ENCODE data around the gene CD300C. TPM values are rescaled to one million over a fixed set of nuclear protein-coding genes. Genes with fewer than 3 reads are reported as not detected.

The CD300C gene
- 1 to 10 TPM in 1 of 3 donors, under 1 TPM in 2; 0.33 to 2.1 (median 0.59) TPM for total RNA-seq

DNA sequence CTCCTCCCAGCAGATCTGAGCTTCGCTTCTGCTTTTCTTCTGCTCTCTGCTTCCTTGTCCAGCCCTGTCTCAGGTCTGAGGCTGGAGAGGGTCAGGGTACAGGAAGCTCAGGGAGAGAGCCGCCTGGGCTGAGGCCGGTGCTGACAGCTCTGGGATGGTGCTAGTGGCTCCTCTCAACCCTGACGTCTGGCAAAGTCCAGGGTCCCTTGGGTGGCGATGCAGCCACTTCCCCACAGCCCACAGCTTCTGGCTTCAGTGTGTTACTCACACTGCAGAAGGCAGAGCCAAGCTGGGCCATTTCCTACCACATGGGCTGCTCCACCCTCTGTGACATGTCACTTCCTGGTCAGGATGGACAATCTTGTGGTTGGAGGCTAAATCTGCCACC, at the start of gene CD300C:
TSS of gene CD300C (minus strand) at position 273 of the 388 bp plus-strand sequence. CDS start 333 bp downstream, outside the sequence.
- Histone ChIP-seq H3K27ac (no peak within 1 kb of the TSS), H3K4me1 (no peaks in the 10 kb centered on the region), H3K4me3 (peak within 1 kb of the TSS in 1 of 3 donors; percentile 21), H3K27me3 (no peaks in the 10 kb centered on the region), H3K9me3 (no peaks in the 10 kb centered on the region), H3K36me3 (no peaks in the 10 kb centered on the region)
- TF ChIP-seq, protein P1, sequence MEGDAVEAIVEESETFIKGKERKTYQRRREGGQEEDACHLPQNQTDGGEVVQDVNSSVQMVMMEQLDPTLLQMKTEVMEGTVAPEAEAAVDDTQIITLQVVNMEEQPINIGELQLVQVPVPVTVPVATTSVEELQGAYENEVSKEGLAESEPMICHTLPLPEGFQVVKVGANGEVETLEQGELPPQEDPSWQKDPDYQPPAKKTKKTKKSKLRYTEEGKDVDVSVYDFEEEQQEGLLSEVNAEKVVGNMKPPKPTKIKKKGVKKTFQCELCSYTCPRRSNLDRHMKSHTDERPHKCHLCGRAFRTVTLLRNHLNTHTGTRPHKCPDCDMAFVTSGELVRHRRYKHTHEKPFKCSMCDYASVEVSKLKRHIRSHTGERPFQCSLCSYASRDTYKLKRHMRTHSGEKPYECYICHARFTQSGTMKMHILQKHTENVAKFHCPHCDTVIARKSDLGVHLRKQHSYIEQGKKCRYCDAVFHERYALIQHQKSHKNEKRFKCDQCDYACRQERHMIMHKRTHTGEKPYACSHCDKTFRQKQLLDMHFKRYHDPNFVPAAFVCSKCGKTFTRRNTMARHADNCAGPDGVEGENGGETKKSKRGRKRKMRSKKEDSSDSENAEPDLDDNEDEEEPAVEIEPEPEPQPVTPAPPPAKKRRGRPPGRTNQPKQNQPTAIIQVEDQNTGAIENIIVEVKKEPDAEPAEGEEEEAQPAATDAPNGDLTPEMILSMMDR (IDR thresholded peaks at IDR 0.05), result no peak
- TF ChIP-seq POLR2AphosphoS5 (IDR thresholded peaks at IDR 0.05), result no peak
- TF ChIP-seq POLR2A (IDR thresholded peaks at IDR 0.05), result no peak
- no peak for DNase-seq (ENCODE audit: low spot score in 2 of 2)
- intact Hi-C loops (cut with DNase I; ENCODE audit: low total_unique reads), result no loop called here

DNA sequence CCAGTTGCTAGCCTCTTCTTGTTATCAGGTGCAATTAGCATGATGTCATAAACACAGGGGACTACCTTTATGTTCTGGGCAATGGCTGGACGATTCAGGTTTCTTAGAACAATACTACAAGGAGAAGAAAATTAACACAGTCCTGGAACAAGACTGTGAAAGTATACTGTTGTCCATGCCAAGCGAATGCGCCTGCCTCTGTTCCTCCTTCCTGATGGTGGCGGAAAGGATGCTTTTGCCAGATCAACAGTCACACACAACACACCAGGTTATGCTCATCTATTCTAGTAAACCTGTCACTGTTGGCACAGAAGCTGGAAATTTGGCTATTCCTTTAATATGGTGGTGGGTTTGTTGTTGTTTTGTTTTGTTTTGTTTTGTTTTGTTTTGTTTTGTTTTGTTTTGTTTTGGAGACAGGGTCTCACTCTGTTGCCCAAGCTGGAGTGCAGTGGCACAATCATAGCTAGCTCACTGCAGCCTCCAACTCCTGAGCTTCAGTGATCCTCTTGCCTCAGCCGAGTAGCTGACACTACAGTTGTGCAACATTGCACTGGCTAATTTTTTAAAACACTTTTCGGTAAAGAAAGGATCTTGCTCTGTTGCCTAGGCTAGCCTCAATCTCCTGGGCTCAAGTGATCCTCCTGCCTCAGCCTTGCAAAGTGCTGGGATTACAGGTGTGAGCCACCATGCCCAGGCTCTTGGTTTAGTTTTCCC, 49.3 kb upstream of the CD300C start:
- no peak overlapping the region for H3K27ac ChIP-seq
- H3K9me3 ChIP-seq, result no peaks in the 10 kb centered on the region
- no peaks in the 10 kb centered on the region for H3K4me1 ChIP-seq
- DNase-seq (ENCODE audit: low spot score in 2 of 2), result no peak
- intact Hi-C loops (cut with DNase I; ENCODE audit: low total_unique reads), result no loop called here
- H3K36me3 ChIP-seq, result no peaks in the 10 kb centered on the region
- H3K27me3 ChIP-seq, result peaks cover 0 to 34% of the 10 kb centered on the region in 2 donors
- TF ChIP-seq, protein P1 (IDR thresholded peaks at IDR 0.05), result no peak
- no peak for TF ChIP-seq POLR2A (IDR thresholded peaks at IDR 0.05)
- TF ChIP-seq POLR2AphosphoS5 (IDR thresholded peaks at IDR 0.05), result no peak
- no peak overlapping the region for H3K4me3 ChIP-seq

DNA sequence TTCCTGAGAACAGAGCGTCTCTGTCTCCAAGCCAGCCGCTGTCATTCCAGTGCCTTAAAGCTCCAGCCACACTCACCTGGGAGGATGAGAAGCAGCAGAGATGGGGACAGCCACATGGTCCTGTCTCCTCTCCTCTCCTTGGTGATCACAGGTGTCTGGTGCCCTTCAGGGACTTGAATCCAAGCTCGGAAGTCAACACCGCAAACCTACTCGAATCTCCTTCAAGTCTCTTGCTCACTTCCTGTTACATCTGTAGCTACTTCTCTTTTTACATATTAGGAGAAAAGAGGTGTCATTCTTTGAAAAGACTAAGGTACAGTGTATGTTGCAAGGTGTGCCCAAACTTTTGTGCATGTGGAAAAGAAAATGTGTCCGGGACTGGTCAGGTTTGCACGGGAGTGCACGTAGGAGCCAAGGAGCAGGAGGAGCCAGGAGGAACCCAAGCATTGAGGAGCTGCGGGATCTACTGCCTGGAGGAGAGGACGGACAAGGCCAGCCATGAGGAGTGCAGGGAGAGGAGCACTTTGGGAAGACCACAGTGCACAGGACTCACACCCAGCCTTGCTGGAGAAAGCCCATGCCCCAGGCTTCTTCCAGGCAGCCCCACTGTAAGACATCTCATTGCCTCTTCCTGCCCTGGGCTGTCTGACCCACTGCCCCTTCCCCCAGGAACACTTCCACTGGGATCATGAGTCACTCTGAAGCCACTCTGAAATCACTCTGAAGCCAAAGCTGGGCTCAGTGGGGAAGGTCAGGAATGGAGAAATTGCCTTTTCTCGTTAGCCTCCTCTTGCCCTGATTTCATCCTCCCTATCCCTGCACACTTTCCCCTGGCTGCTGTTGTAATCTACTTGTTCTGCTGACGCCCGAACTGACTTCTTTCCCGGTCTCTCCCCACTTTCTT, 46.4 kb upstream of the CD300C start, which contains the start of gene CD300LD:
TSS of gene CD300LD (minus strand) at position 197 of the 904 bp plus-strand sequence. CDS start at position 116, 81 bp downstream.
- TF ChIP-seq, protein P1 (IDR thresholded peaks at IDR 0.05), result no peak
- TF ChIP-seq POLR2A (IDR thresholded peaks at IDR 0.05), result no peak
- Histone ChIP-seq H3K4me1 (no peaks in the 10 kb centered on the region), H3K9me3 (no peaks in the 10 kb centered on the region), H3K27me3 (peaks cover 0 to 24% of the 10 kb centered on the region in 2 donors), H3K27ac (no peak within 1 kb of the TSS), H3K36me3 (no peaks in the 10 kb centered on the region), H3K4me3 (no peak within 1 kb of the TSS)
- DNase-seq (ENCODE audit: low spot score in 2 of 2), result no peak
- intact Hi-C loops (cut with DNase I; ENCODE audit: low total_unique reads), result no loop called here

DNA sequence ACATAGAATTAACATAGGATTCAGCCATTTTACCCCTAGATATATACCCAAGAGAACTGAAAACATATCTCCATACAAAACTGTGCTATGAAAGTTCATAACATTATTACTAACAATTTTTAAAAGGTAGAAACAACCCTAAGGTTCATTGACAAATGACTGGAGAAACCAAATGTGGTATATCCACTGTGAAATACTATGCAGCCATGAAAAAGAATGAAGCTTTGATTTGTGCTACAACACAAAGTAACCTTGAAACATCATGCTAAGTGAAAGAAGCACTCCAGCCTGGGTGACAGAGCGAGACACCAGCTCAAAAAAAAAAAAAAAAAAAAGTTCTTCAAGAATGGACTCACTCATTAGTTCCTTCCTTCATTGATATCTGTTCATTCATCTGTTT, 45.6 kb upstream of the CD300C start:
- Histone ChIP-seq H3K27ac (no peak overlapping the region), H3K36me3 (no peaks in the 10 kb centered on the region), H3K4me1 (no peaks in the 10 kb centered on the region), H3K9me3 (no peaks in the 10 kb centered on the region), H3K27me3 (peaks cover 0 to 20% of the 10 kb centered on the region in 2 donors), H3K4me3 (no peak overlapping the region)
- intact Hi-C loops (cut with DNase I; ENCODE audit: low total_unique reads), result no loop called here
- TF ChIP-seq POLR2A (IDR thresholded peaks at IDR 0.05) (no peak), POLR2AphosphoS5 (IDR thresholded peaks at IDR 0.05) (no peak)
- TF ChIP-seq, protein P1 (IDR thresholded peaks at IDR 0.05), result no peak
- DNase-seq (ENCODE audit: low spot score in 2 of 2), result no peak

Data from breast epithelium (tissue), 4 donors.